Natural killer cell treated with Interleukin-12 subunit alpha and Interleukin-12 subunit beta and Interleukin-15 and Interleukin-18, amount 100 ng/mL, for 72 hours (primary cell): ENCODE data around the gene DGKG. TPM values are rescaled to one million over a fixed set of nuclear protein-coding genes. Genes with fewer than 3 reads are reported as not detected.

Source experiments
- ATAC-seq, 2 donors: fragments of 150-1000 bp; cut with Tn5 transposase in 1 of 2; sonication (Bioruptor Pico), chemical (Tn5 transposase) in 1 of 2; 2 replicates each; pipeline ENCODE4 v1.10.0; 2021
- DNase-seq: peaks from one replicate; pipeline ENCODE4 v3.0.0; 2022; ENCODE audit warnings: low spot score
- H3K27ac Mint-ChIP-seq, 2 donors: 1 replicate in 1 of 2; 2 replicates in 1 of 2; pipeline ENCODE4 v1.8.0; 2022; ENCODE audit warnings: mixed read lengths in 2 of 2, mild to moderate bottlenecking in 1 of 2, moderate library complexity in 1 of 2
- H3K27me3 Mint-ChIP-seq, 2 donors: 1 replicate in 1 of 2; 2 replicates in 1 of 2; pipeline ENCODE4 v1.8.0; 2022; ENCODE audit warnings: mixed read lengths in 2 of 2
- H3K36me3 Mint-ChIP-seq: one replicate; pipeline ENCODE4 v1.8.0; 2022; ENCODE audit warnings: mixed read lengths
- H3K4me1 Mint-ChIP-seq, 2 donors: 1 replicate in 1 of 2; 2 replicates in 1 of 2; pipeline ENCODE4 v1.8.0; 2022; ENCODE audit warnings: low read depth in 2 of 2, mixed read lengths in 2 of 2, mild to moderate bottlenecking in 1 of 2
- H3K4me3 Mint-ChIP-seq: one replicate; pipeline ENCODE4 v1.8.0; 2022; ENCODE audit warnings: mixed read lengths
- H3K9me3 Mint-ChIP-seq: 2 replicates; pipeline ENCODE4 v1.8.0; 2022; ENCODE audit warnings: mixed read lengths
- total RNA-seq, 2 donors: library from RNA; stranded (reverse); gene quantifications; one replicate each; pipeline ENCODE4 v1.2.3, GENCODE V29; 2022

DGKG gene
- total RNA-seq, 2 donors from 2014 or later: 6.2 to 7.5 TPM

DNA sequence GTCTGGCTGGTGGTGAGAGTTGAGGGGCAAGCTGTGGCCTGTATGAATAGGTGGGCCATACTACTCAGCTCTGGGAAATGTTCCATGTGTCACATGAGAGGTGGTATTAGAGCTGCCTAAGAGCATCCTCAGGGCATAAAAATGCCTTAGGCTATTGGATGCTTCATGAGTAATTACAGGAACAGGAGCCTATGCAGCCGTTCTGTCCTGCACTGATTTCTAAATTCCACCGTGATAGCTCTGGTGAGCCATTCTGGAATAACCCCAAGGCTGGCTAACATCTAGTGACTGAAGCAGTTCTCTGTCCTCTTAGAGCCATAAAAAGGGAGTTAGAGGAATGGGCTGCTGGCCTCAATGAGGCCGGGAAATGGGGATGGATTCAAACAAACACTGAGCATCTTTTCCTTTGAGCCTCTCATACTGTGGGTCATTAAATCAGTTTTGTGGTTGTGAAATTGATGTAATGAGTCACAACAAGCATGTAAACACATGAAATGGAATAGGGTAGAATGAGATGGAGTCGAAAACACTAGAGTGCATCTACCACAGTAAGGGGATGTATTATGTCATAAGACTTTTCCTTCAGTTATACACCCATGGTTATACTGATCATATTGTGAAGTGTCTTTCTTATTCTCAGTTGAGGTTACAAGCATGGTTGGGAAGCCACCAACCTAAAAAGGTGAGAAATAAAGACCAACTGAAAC, 41.0 kb downstream of the DGKG start:
- ATAC-seq: no peak
- Mint-ChIP-seq H3K36me3 (no peaks in the 10 kb centered on the region), H3K4me1 (no peaks in the 10 kb centered on the region), H3K4me3 (no peak overlapping the region), H3K27me3 (peaks cover 6 to 13% of the 10 kb centered on the region in 2 donors), H3K9me3 (no peaks in the 10 kb centered on the region), H3K27ac (no peak overlapping the region)
- DNase-seq: no peak

- H3K36me3 Mint-ChIP-seq: no peaks in the 10 kb centered on the region
- no peak for ATAC-seq
- no peak for DNase-seq
- H3K9me3 Mint-ChIP-seq: no peaks in the 10 kb centered on the region
- no peaks in the 10 kb centered on the region for H3K4me1 Mint-ChIP-seq
- no peak overlapping the region for H3K4me3 Mint-ChIP-seq
- H3K27me3 Mint-ChIP-seq: peaks cover 8 to 13% of the 10 kb centered on the region in 2 donors
- no peak overlapping the region for H3K27ac Mint-ChIP-seq
Measured at GRCh38 chr3:186319945-186320344, 42.1 kb downstream of the DGKG start.

GRCh38 chr3:186318135-186318534, 43.9 kb downstream of the DGKG start:
- Mint-ChIP-seq H3K27ac (no peak overlapping the region), H3K36me3 (no peaks in the 10 kb centered on the region), H3K4me1 (no peaks in the 10 kb centered on the region), H3K9me3 (no peaks in the 10 kb centered on the region), H3K27me3 (peaks cover 8 to 11% of the 10 kb centered on the region in 2 donors), H3K4me3 (no peak overlapping the region)
- DNase-seq (no peak), ATAC-seq (no peak)

- no peak for DNase-seq
- no peak overlapping the region for H3K4me3 Mint-ChIP-seq
Measured at GRCh38 chr3:186317478-186317877, 44.6 kb downstream of the DGKG start.

DNA sequence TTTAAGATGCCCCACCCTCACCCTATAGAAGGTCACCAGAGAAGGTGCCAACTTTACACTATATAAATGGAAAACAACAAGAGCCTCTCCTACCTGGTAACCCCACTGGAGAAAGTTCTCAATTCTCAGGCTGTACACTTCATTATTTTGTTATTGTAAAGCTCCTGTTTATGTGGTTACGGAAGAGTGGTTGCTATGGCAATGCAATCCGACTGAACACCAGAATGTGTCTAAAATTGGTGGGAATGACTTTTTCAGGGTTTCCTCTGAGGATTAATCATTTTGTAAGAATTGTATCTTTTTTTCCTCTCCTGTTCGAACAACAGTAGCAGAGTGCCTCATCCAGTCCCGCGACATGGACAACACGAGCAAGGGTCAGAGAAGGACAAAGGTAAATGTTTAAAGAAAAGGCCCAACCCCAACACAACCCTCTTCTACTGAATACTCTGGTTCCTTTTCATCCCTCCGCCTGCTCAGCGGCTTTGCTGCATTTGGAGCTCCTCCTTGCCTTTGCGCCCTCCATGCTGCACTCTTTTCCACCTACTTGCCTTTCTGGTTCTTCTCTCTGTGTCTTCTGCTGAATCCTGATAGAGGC, 45.3 kb downstream of the DGKG start:
- Mint-ChIP-seq H3K4me3 (no peak overlapping the region), H3K4me1 (no peaks in the 10 kb centered on the region), H3K36me3 (no peaks in the 10 kb centered on the region), H3K9me3 (no peaks in the 10 kb centered on the region), H3K27me3 (peaks cover 5 to 6% of the 10 kb centered on the region in 2 donors), H3K27ac (no peak overlapping the region)
- DNase-seq (no peak), ATAC-seq (no peak)

More at GRCh38 chr3:186317478-186317877, 44.6 kb downstream of the DGKG start:
- no peaks in the 10 kb centered on the region for H3K36me3 Mint-ChIP-seq
- H3K9me3 Mint-ChIP-seq: no peaks in the 10 kb centered on the region
- peaks cover 5 to 6% of the 10 kb centered on the region in 2 donors for H3K27me3 Mint-ChIP-seq
- H3K4me1 Mint-ChIP-seq: no peaks in the 10 kb centered on the region
- no peak overlapping the region for H3K27ac Mint-ChIP-seq
- ATAC-seq: no peak

GRCh38 chr3:186315581-186316354, 46.3 kb downstream of the DGKG start:
- H3K36me3 Mint-ChIP-seq: no peaks in the 10 kb centered on the region
- no peak overlapping the region for H3K27ac Mint-ChIP-seq
- ATAC-seq: no peak
- no peaks in the 10 kb centered on the region for H3K9me3 Mint-ChIP-seq
- H3K4me1 Mint-ChIP-seq: no peaks in the 10 kb centered on the region
- no peak overlapping the region for H3K4me3 Mint-ChIP-seq
- DNase-seq: no peak
- H3K27me3 Mint-ChIP-seq: peaks cover 5 to 6% of the 10 kb centered on the region in 2 donors

DNA sequence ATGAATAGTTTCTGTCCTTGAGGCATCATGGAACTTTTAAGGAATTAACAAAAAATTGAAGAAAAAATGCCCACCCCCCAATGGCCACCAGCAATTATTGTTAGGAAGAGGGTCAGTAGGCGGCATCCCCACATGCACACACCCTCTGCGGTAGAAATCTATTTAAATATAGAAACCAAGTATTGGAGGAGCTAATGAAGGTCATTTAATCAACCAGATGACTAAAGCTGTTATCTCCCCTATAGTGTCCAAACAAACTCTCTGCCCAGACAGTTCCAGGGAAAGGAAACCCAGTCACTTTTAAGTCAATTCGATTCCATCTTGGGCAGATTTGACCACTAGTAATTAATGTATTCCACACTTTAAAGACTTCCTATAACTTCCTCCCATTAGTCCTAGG, 47.1 kb downstream of the DGKG start:
- DNase-seq (no peak), ATAC-seq (no peak)
- peaks cover 5 to 6% of the 10 kb centered on the region in 2 donors for H3K27me3 Mint-ChIP-seq
- no peaks in the 10 kb centered on the region for H3K36me3 Mint-ChIP-seq
- no peak overlapping the region for H3K4me3 Mint-ChIP-seq
- H3K27ac Mint-ChIP-seq: no peak overlapping the region
- H3K4me1 Mint-ChIP-seq: no peaks in the 10 kb centered on the region
- no peaks in the 10 kb centered on the region for H3K9me3 Mint-ChIP-seq

DNA sequence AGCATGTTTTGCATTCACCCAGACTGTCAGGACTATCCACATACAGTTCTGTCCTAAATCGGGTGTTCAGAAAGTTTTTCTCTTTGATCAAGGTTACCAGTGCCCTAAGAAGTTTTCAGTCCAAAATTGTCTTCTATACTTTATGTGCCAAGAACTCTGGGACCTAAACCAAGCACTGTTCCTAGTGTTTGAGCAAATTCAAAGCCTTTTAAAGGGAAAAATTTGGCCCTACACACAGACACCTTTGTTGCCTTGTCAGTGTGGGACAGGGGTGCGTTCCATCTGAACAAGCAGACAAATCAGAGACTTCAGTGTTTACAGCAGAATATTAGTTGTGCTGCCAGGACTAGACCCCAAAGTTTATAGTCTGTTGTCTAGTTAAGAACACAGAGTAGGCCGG, 50.6 kb downstream of the DGKG start:
- peaks cover 6 to 8% of the 10 kb centered on the region in 2 donors for H3K27me3 Mint-ChIP-seq
- no peak overlapping the region for H3K4me3 Mint-ChIP-seq
- no peaks in the 10 kb centered on the region for H3K4me1 Mint-ChIP-seq
- H3K27ac Mint-ChIP-seq: no peak overlapping the region
- H3K36me3 Mint-ChIP-seq: no peaks in the 10 kb centered on the region
- DNase-seq: no peak
- no peaks in the 10 kb centered on the region for H3K9me3 Mint-ChIP-seq
- ATAC-seq: no peak

GRCh38 chr3:186308549-186308948, 53.5 kb downstream of the DGKG start:
- no peaks in the 10 kb centered on the region for H3K9me3 Mint-ChIP-seq
- DNase-seq: no peak
- no peak overlapping the region for H3K4me3 Mint-ChIP-seq
- no peak for ATAC-seq
- H3K36me3 Mint-ChIP-seq: no peaks in the 10 kb centered on the region
- H3K4me1 Mint-ChIP-seq: no peaks in the 10 kb centered on the region
- no peak overlapping the region for H3K27ac Mint-ChIP-seq
- peaks cover 4 to 8% of the 10 kb centered on the region in 2 donors for H3K27me3 Mint-ChIP-seq

GRCh38 chr3:186307594-186308221, 54.3 kb downstream of the DGKG start:
- H3K9me3 Mint-ChIP-seq: no peaks in the 10 kb centered on the region
- no peaks in the 10 kb centered on the region for H3K36me3 Mint-ChIP-seq
- H3K27me3 Mint-ChIP-seq: peaks cover 4 to 8% of the 10 kb centered on the region in 2 donors
- DNase-seq: no peak
- H3K27ac Mint-ChIP-seq: no peak overlapping the region
- no peaks in the 10 kb centered on the region for H3K4me1 Mint-ChIP-seq
- no peak overlapping the region for H3K4me3 Mint-ChIP-seq
- ATAC-seq: no peak

DNA sequence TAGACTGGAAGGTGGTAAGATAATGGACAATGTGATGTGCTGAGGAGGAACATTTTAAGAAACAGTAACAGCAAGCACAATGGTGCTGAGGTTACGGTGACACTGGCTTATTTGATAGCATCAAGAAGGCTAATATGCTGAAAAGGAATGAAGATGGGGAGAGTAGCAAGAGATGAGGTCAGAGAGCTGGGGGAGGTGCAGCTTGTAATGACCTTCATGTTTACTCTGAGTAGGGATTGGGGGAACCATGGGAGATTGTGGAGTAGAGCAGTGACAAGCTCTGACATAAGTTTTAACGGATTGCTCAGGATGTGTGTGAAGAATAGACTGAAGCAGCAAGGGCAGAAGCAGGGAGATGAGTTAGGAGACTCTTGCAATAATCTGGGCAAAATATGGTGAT, 56.7 kb downstream of the DGKG start:
- H3K27ac Mint-ChIP-seq: no peak overlapping the region
- ATAC-seq: no peak

GRCh38 chr3:186303965-186304364, 58.1 kb downstream of the DGKG start:
- no peaks in the 10 kb centered on the region for H3K4me1 Mint-ChIP-seq
- ATAC-seq: no peak
- no peaks in the 10 kb centered on the region for H3K9me3 Mint-ChIP-seq

More for the DNA sequence above, 56.7 kb downstream of the DGKG start:
- no peaks in the 10 kb centered on the region for H3K9me3 Mint-ChIP-seq
- H3K4me1 Mint-ChIP-seq: no peaks in the 10 kb centered on the region
- H3K36me3 Mint-ChIP-seq: no peaks in the 10 kb centered on the region
- DNase-seq: no peak
- H3K4me3 Mint-ChIP-seq: no peak overlapping the region
- peaks cover 4 to 8% of the 10 kb centered on the region in 2 donors for H3K27me3 Mint-ChIP-seq

GRCh38 chr3:186299327-186299726, 62.7 kb downstream of the DGKG start:
- DNase-seq (no peak), ATAC-seq (no peak)
- H3K4me3 Mint-ChIP-seq: no peak overlapping the region
- H3K9me3 Mint-ChIP-seq: no peaks in the 10 kb centered on the region
- no peaks in the 10 kb centered on the region for H3K27me3 Mint-ChIP-seq
- no peaks in the 10 kb centered on the region for H3K4me1 Mint-ChIP-seq
- H3K27ac Mint-ChIP-seq: no peak overlapping the region
- no peaks in the 10 kb centered on the region for H3K36me3 Mint-ChIP-seq

More at GRCh38 chr3:186303965-186304364, 58.1 kb downstream of the DGKG start:
- no peak overlapping the region for H3K4me3 Mint-ChIP-seq
- H3K27me3 Mint-ChIP-seq: peaks cover 2 to 4% of the 10 kb centered on the region in 2 donors
- DNase-seq: no peak
- no peak overlapping the region for H3K27ac Mint-ChIP-seq
- no peaks in the 10 kb centered on the region for H3K36me3 Mint-ChIP-seq

- Mint-ChIP-seq H3K27me3 (no peaks in the 10 kb centered on the region), H3K36me3 (no peaks in the 10 kb centered on the region), H3K4me3 (no peak overlapping the region), H3K4me1 (no peaks in the 10 kb centered on the region), H3K9me3 (no peaks in the 10 kb centered on the region), H3K27ac (no peak overlapping the region)
- DNase-seq (no peak), ATAC-seq (no peak)
Measured at GRCh38 chr3:186298876-186299275, 63.2 kb downstream of the DGKG start.
